Kidney epithelial cell (primary cell): Measurements from ENCODE around the gene STK32B. TPM values are rescaled to one million over a fixed set of nuclear protein-coding genes. Genes with fewer than 3 reads are reported as not detected.

Experiments used
- DNase-seq: peaks from one replicate; pipeline ENCODE4 v3.0.0-alpha.2; 2010; ENCODE audit warnings: low read depth
- H3K27me3 ChIP-seq: 2 replicates; pipeline ENCODE4 v1.6.0; 2011; ENCODE audit warnings: low read length; ENCODE audit not compliant: control insufficient read depth, insufficient read depth
- H3K36me3 ChIP-seq: 2 replicates; pipeline ENCODE4 v1.5.1; 2011; ENCODE audit warnings: low read length; ENCODE audit not compliant: control insufficient read depth, insufficient read depth
- H3K4me3 ChIP-seq: 2 replicates; pipeline ENCODE4 v1.5.1; 2011; ENCODE audit warnings: low read depth, mild to moderate bottlenecking, control low read depth, low read length
- total RNA-seq: library from RNA; depleted of rRNA; stranded (reverse); fragments of >200 nt; gene quantifications from 2 replicates; pipeline ENCODE4 v1.2.3, GENCODE V29; 2015
- TF ChIP-seq, protein P1 (sequence below): IDR thresholded peaks from 2 replicates; pipeline ENCODE4 v1.5.1; 2011; ENCODE audit warnings: mild to moderate bottlenecking, moderate library complexity, low read length, control low read depth, inconsistent platforms; ENCODE audit not compliant: insufficient read depth, poor library complexity, severe bottlenecking

Gene STK32B
- total RNA-seq, 1 donor from 2014 or later = 3.6 TPM

DNA sequence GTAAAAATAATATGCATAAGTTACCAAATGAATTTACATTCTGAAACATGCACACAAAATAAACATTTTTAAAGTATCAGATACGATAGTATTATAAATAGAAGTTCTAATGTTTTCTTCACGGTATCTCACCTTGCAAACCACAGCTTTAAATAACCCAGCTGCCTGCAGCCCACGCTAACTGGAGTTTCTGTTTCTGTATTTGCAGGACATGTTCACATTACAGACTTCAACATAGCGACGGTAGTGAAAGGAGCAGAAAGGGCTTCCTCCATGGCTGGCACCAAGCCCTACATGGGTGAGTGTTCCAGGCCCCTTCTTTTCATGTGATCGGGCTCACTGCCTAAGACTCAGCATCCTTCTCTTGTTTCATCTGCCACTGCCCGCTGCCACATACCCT lies 365.4 kb downstream of the STK32B start:
- H3K36me3 ChIP-seq = no peaks in the 10 kb centered on the region
- H3K4me3 ChIP-seq = no peak overlapping the region
- TF ChIP-seq, protein P1, sequence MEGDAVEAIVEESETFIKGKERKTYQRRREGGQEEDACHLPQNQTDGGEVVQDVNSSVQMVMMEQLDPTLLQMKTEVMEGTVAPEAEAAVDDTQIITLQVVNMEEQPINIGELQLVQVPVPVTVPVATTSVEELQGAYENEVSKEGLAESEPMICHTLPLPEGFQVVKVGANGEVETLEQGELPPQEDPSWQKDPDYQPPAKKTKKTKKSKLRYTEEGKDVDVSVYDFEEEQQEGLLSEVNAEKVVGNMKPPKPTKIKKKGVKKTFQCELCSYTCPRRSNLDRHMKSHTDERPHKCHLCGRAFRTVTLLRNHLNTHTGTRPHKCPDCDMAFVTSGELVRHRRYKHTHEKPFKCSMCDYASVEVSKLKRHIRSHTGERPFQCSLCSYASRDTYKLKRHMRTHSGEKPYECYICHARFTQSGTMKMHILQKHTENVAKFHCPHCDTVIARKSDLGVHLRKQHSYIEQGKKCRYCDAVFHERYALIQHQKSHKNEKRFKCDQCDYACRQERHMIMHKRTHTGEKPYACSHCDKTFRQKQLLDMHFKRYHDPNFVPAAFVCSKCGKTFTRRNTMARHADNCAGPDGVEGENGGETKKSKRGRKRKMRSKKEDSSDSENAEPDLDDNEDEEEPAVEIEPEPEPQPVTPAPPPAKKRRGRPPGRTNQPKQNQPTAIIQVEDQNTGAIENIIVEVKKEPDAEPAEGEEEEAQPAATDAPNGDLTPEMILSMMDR = no peak
- no peaks in the 10 kb centered on the region for H3K27me3 ChIP-seq
- DNase-seq = no peak

DNA sequence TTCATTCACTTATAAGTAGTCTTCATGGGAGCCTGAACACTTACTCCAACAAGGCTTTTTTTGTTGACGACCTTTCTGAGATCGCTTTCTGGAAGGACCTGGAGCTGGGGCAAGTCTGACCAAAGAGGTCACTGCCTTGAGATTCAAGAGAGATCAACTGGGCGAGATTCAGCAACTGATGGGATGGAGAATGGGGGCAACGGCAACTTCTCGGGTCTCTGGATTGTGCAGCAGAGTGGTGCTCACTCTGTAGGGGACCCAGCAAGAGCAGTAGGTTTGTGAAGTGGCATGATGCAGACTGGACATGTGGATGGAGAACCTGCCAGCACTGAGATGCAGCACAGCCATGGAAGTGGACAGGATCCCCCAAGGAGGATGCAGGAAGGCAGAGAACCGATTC lies 369.0 kb downstream of the STK32B start:
- TF ChIP-seq, protein P1 = no peak
- no peak for DNase-seq
- Histone ChIP-seq H3K36me3 (no peaks in the 10 kb centered on the region), H3K27me3 (no peaks in the 10 kb centered on the region), H3K4me3 (no peak overlapping the region)

DNA sequence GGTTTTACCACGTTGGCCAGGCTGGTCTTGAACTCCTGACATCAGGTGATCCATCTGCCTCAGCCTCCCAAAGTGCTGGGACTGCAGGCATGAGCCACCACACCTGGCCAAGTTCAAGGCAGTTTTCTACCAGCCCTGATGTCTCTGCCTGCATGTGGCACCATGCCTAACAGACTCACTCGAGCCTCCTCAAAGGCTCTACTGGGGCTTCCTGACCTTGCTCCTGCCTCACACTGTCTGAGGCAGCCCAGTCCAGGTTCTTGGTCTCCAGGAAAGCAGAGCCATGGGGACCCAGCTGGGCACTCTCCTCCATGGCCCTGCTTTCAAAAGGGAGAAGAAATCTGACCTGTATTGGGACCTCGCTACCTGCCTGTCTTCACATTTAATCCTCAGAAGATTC lies 370.1 kb downstream of the STK32B start:
- no peak for DNase-seq
- Histone ChIP-seq H3K36me3 (no peaks in the 10 kb centered on the region), H3K4me3 (no peak overlapping the region), H3K27me3 (no peaks in the 10 kb centered on the region)
- TF ChIP-seq, protein P1 = no peak

DNA sequence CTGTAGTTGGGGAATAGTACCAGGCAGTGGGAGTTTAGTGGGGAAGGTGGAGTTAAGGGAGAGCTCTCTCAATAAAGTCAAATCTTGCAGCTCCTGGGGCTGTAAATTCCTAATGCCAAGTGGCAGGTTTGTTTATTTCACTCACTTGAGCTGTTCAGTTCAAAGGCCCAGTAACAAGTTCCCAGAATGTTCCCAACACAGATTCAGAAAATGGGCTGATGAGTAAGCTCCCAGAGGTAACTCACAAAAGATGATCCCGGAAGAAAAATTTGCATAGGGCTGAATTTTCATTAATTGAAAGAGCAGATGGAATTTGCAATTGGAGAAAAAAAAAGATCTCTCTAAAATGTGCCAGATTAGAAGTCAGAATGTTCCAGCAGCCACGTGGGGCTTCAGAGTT lies 370.9 kb downstream of the STK32B start:
- Histone ChIP-seq H3K36me3 (no peaks in the 10 kb centered on the region), H3K27me3 (no peaks in the 10 kb centered on the region), H3K4me3 (no peak overlapping the region)
- TF ChIP-seq, protein P1 = no peak
- DNase-seq = no peak

DNA sequence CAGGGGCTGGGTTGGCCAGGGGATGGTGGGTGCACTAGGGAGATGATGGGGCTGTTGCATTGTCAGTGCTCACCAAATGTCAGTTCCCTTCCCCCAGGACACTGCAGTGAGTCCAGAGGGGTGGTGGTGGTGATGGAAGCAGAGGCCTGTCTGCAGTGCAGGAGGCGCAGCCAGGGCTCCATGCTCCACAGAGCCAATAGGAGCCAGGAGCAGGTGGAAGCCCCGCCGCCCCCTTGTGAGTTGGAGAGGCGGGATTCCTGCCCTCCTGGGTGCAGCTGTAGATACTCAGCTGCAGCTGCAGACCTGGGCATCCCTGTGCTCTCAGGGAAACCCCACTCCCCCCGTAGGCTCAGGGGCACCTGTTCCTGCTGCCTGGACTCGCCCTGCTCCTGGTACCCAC lies 372.4 kb downstream of the STK32B start:
- Histone ChIP-seq H3K4me3 (no peak overlapping the region), H3K36me3 (no peaks in the 10 kb centered on the region), H3K27me3 (no peaks in the 10 kb centered on the region)
- no peak for DNase-seq
- TF ChIP-seq, protein P1 = no peak

DNA sequence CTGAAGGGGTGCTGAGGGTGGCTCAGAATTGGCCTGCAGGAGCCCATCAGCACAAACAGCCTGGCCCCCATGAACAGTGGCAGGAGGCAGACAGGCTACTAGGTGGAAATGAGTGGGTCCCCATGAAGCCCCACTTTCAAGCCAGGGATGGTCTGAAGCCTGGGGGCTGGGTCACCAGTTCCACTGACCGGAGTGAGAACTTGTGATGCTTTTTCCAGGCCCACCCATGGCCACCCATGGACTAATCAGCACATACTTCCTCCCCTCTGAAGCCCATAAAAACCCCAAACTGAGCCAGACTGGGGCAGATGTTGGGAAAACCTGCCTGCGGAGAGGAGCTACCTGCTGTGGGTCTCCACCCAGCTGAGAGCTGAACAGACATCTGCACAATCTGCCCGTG lies 372.9 kb downstream of the STK32B start:
- no peaks in the 10 kb centered on the region for H3K27me3 ChIP-seq
- no peaks in the 10 kb centered on the region for H3K36me3 ChIP-seq
- TF ChIP-seq, protein P1 = no peak
- no peak for DNase-seq
- no peak overlapping the region for H3K4me3 ChIP-seq
